ENCODE measurements around the gene NTHL1. TPM values are rescaled to one million over a fixed set of nuclear protein-coding genes. Genes with fewer than 3 reads are reported as not detected.

The NTHL1 gene
- total RNA-seq, 1 experiment from 2014 or later = 32.8 TPM

DNA sequence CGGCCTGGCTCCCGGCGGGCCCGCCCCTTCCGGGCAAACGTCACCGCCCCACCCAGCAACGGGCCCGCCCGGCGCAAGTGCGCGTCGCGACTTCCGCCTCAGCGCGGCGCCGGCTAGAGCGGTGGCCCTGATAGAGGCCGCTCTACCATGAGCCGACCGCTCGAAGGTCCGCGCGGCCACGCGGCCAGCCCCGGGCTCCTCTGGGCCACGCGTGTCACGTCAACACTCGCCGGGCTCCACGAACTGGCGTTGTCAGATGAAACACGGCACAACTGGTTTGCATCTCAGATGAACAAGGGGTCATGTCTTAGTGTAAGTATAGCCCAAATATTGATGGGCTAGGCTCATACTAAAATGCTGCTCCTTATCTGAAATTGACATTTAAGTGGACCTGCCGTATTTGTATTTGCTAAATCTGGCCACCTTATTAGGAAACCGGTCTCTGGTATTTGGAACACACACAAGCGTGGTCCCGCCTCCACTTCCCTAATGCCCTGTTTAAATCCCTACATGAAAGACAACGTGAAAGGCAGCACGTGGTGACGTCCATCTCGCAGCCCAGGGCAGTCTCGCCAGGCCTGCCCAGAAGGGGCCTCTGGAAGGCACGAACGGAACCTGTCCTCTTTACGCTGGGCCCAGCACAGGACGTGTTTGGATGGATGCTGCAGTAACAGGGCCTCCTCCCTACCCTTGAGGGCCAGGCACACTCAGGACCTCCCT lies 37.7 kb downstream of the NTHL1 start, which contains the start of gene ZNF598:
TSS of gene ZNF598 (minus strand) at position 31 of the 720 bp plus-strand sequence.
- BruUV-seq (replicated peaks) = TSS peak; percentile 97
- Mint-ChIP-seq H3K27me3 (ENCODE audit: unreplicated experiment) (no peaks in the 10 kb centered on the region), H3K4me1 (ENCODE audit: low read depth, unreplicated experiment) (peaks cover 35% of the 10 kb centered on the region), H3K36me3 (ENCODE audit: insufficient read depth, unreplicated experiment) (peaks cover 41% of the 10 kb centered on the region), H3K27ac (ENCODE audit: unreplicated experiment) (peak within 1 kb of the TSS; percentile 93), H3K9me3 (ENCODE audit: low read depth, unreplicated experiment) (no peaks in the 10 kb centered on the region), H3K4me3 (ENCODE audit: low read depth, unreplicated experiment) (peak within 1 kb of the TSS; percentile 89)
- CTCF ChIA-PET = no interaction called here
- peak; percentile 93 for DNase-seq
- intact Hi-C loops (cut with micrococcal nuclease; ENCODE audit: unreplicated experiment) = no loop called here
- no peak for TF ChIP-seq CTCF (IDR thresholded peaks at IDR 0.05; ENCODE audit: unreplicated experiment)

- no peak for TF ChIP-seq CTCF (IDR thresholded peaks at IDR 0.05; ENCODE audit: unreplicated experiment)
- peaks cover 38% of the 10 kb centered on the region for H3K4me1 Mint-ChIP-seq (ENCODE audit: low read depth, unreplicated experiment)
- peak overlapping the region; percentile 89 for H3K4me3 Mint-ChIP-seq (ENCODE audit: low read depth, unreplicated experiment)
- peak; percentile 37 for DNase-seq
- intact Hi-C loops (cut with micrococcal nuclease; ENCODE audit: unreplicated experiment) = no loop called here
- peaks cover 44% of the 10 kb centered on the region for H3K36me3 Mint-ChIP-seq (ENCODE audit: insufficient read depth, unreplicated experiment)
- H3K27ac Mint-ChIP-seq (ENCODE audit: unreplicated experiment) = peak overlapping the region; percentile 40
- no peaks in the 10 kb centered on the region for H3K27me3 Mint-ChIP-seq (ENCODE audit: unreplicated experiment)
- CTCF ChIA-PET = interaction anchor here (1.2 to 1.6 kb wide), 3 partner anchors 13 to 139 kb away, joined by 3 to 4 read pairs (median 4); partner anchors contain the start of genes RAB26 and RPS2
- H3K9me3 Mint-ChIP-seq (ENCODE audit: low read depth, unreplicated experiment) = no peaks in the 10 kb centered on the region
- BruUV-seq (replicated peaks) = no TSS peak
Measured at GRCh38 chr16:2009164-2009711, 38.4 kb downstream of the NTHL1 start.

- BruUV-seq (replicated peaks) = no TSS peak
Measured at GRCh38 chr16:2008631-2009163, 38.9 kb downstream of the NTHL1 start.

More at GRCh38 chr16:2008631-2009163, 38.9 kb downstream of the NTHL1 start:
- H3K27me3 Mint-ChIP-seq (ENCODE audit: unreplicated experiment) = no peaks in the 10 kb centered on the region
- no peak for DNase-seq
- no peak for TF ChIP-seq CTCF (IDR thresholded peaks at IDR 0.05; ENCODE audit: unreplicated experiment)
- H3K27ac Mint-ChIP-seq (ENCODE audit: unreplicated experiment) = peak overlapping the region; percentile 40
- CTCF ChIA-PET = interaction anchor here (0.7 to 1.6 kb wide), 6 partner anchors 12 to 139 kb away, joined by 3 to 6 read pairs (median 4); partner anchors contain the start of genes RAB26 and RPS2
- peaks cover 38% of the 10 kb centered on the region for H3K4me1 Mint-ChIP-seq (ENCODE audit: low read depth, unreplicated experiment)
- H3K9me3 Mint-ChIP-seq (ENCODE audit: low read depth, unreplicated experiment) = no peaks in the 10 kb centered on the region
- intact Hi-C loops (cut with micrococcal nuclease; ENCODE audit: unreplicated experiment) = no loop called here
- H3K4me3 Mint-ChIP-seq (ENCODE audit: low read depth, unreplicated experiment) = peak overlapping the region; percentile 89
- peaks cover 44% of the 10 kb centered on the region for H3K36me3 Mint-ChIP-seq (ENCODE audit: insufficient read depth, unreplicated experiment)
